SKM-1 treated with dmso at 0.1 percent for 144 hours (cell line): Measurements from ENCODE around the gene ALX3.
A peak's percentile ranks its signal among the peaks of the same experiment; 100 is the strongest.
"Not testable (repeated sequence)": the region's sequence is repeated elsewhere in the genome, so short reads cannot be mapped to it uniquely, and the experiment has no call there.

ENCODE experiments used
- DNase-seq: peaks from one replicate; lab custom pipeline; 2025; ENCODE audit not compliant: unreplicated experiment; lab: John Stamatoyannopoulos, UW

The ALX3 gene

GRCh38 chr1:110089561-110090275 is 19.2 kb upstream of the ALX3 start:
- no peak for DNase-seq

- DNase-seq: no peak
These were observed 18.4 kb upstream of the ALX3 start for GRCh38 chr1:110088739-110089316.

GRCh38 chr1:110087812-110088738 is 17.6 kb upstream of the ALX3 start:
- peak; percentile 36 for DNase-seq

- DNase-seq: no peak
These were observed 16.5 kb upstream of the ALX3 start for GRCh38 chr1:110086961-110087360.

- no peak for DNase-seq
These were observed 15.2 kb upstream of the ALX3 start for GRCh38 chr1:110085671-110086070.

- DNase-seq: no peak
These were observed 14.0 kb upstream of the ALX3 start for GRCh38 chr1:110084227-110085078.

GRCh38 chr1:110083866-110084226 is 13.4 kb upstream of the ALX3 start:
- no peak for DNase-seq

GRCh38 chr1:110083061-110083865 is 12.8 kb upstream of the ALX3 start:
- no peak for DNase-seq

- DNase-seq: no peak
These were observed 12.0 kb upstream of the ALX3 start for GRCh38 chr1:110082477-110082876.

- no peak for DNase-seq
These were observed 10.6 kb upstream of the ALX3 start for GRCh38 chr1:110081061-110081460.

GRCh38 chr1:110079995-110080394 is 9.5 kb upstream of the ALX3 start:
- not testable (repeated sequence) for DNase-seq

- DNase-seq: no peak
These were observed 6.5 kb upstream of the ALX3 start for GRCh38 chr1:110076789-110077500.

- DNase-seq: no peak
These were observed 3.7 kb upstream of the ALX3 start for GRCh38 chr1:110074166-110074565.

GRCh38 chr1:110070282-110070669 is 196 bp downstream of the ALX3 start:
- DNase-seq: no peak

- DNase-seq: no peak
These were observed 829 bp downstream of the ALX3 start for GRCh38 chr1:110069404-110070281.

GRCh38 chr1:110068646-110069403 is 1.6 kb downstream of the ALX3 start:
- DNase-seq: no peak

GRCh38 chr1:110067893-110068645 is 2.4 kb downstream of the ALX3 start:
- no peak for DNase-seq
